HEK293 (cell line): ENCODE measurements around the gene FAM216A.

Experiments used
- ATF2 ChIP-seq: fragments of 450-650 bp; formaldehyde crosslinking; IDR thresholded peaks from 2 replicates; pipeline ENCODE4 v1.5.1; 2016; ENCODE audit warnings: missing biosample characterization, missing genetic modification characterization, low read depth
- REST ChIP-seq: fragments of 450-650 bp; formaldehyde crosslinking; IDR thresholded peaks from 2 replicates; pipeline ENCODE4 v1.5.1; 2016; ENCODE audit warnings: missing biosample characterization, missing genetic modification characterization
- TCF7L2 ChIP-seq: IDR thresholded peaks from 2 replicates; pipeline ENCODE4 v1.6.1; 2011; ENCODE audit warnings: low read depth, mild to moderate bottlenecking, inconsistent platforms, low read length, moderate library complexity, borderline replicate concordance
- YY1 ChIP-seq: fragments of 450-650 bp; formaldehyde crosslinking; IDR thresholded peaks from 2 replicates; pipeline ENCODE4 v1.5.1; 2018; ENCODE audit warnings: missing biosample characterization, missing genetic modification characterization
- ZNF335 ChIP-seq: fragments of 450-650 bp; formaldehyde crosslinking; conservative IDR thresholded peaks from 2 replicates; pipeline ENCODE4 v1.5.1; 2016; ENCODE audit warnings: missing biosample characterization, missing genetic modification characterization
- TF ChIP-seq, protein P1 (sequence below): fragments of 450-650 bp; formaldehyde crosslinking; IDR thresholded peaks from 2 replicates; pipeline ENCODE4 v1.5.1; 2016; ENCODE audit warnings: missing biosample characterization, missing genetic modification characterization
- TF ChIP-seq, protein P2 (sequence below): sonication (generic); formaldehyde crosslinking; IDR thresholded peaks from 2 replicates; pipeline ENCODE4 v1.8.1; 2022; ENCODE audit warnings: mild to moderate bottlenecking, moderate library complexity, missing genetic modification reagents
- TF ChIP-seq, protein P3 (sequence below): fragments of 450-650 bp; formaldehyde crosslinking; IDR thresholded peaks from 2 replicates; pipeline ENCODE4 v1.5.1; 2016; ENCODE audit warnings: missing biosample characterization, missing genetic modification characterization

DNA sequence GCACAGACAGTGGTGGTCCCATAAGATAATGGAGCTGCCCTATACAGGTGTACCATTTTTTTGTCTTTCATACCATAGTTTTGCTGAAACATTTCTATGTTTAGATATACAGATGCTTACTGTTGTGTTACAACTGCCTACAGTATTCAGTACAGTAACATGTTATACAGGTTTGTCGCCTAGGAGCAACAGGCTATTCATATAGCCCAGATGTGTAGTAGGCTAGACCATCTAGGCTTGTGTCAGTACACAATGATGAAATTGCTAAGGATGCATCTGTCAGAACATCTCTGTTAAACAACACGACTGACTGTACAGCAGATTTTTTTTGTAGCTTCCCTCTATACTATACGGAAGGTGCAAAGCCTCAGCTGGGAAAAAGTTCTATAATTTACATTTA is 64.0 kb downstream of the FAM216A start:
- TF ChIP-seq, protein P1, sequence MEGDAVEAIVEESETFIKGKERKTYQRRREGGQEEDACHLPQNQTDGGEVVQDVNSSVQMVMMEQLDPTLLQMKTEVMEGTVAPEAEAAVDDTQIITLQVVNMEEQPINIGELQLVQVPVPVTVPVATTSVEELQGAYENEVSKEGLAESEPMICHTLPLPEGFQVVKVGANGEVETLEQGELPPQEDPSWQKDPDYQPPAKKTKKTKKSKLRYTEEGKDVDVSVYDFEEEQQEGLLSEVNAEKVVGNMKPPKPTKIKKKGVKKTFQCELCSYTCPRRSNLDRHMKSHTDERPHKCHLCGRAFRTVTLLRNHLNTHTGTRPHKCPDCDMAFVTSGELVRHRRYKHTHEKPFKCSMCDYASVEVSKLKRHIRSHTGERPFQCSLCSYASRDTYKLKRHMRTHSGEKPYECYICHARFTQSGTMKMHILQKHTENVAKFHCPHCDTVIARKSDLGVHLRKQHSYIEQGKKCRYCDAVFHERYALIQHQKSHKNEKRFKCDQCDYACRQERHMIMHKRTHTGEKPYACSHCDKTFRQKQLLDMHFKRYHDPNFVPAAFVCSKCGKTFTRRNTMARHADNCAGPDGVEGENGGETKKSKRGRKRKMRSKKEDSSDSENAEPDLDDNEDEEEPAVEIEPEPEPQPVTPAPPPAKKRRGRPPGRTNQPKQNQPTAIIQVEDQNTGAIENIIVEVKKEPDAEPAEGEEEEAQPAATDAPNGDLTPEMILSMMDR (tag by site-specific recombination): no peak
- TF ChIP-seq ATF2 (tag by site-specific recombination): no peak
- TF ChIP-seq, protein P2, sequence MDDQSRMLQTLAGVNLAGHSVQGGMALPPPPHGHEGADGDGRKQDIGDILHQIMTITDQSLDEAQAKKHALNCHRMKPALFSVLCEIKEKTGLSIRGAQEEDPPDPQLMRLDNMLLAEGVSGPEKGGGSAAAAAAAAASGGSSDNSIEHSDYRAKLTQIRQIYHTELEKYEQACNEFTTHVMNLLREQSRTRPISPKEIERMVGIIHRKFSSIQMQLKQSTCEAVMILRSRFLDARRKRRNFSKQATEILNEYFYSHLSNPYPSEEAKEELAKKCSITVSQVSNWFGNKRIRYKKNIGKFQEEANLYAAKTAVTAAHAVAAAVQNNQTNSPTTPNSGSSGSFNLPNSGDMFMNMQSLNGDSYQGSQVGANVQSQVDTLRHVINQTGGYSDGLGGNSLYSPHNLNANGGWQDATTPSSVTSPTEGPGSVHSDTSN (CRISPR knock-in tag): no peak
- no peak for TF ChIP-seq TCF7L2
- TF ChIP-seq, protein P3, sequence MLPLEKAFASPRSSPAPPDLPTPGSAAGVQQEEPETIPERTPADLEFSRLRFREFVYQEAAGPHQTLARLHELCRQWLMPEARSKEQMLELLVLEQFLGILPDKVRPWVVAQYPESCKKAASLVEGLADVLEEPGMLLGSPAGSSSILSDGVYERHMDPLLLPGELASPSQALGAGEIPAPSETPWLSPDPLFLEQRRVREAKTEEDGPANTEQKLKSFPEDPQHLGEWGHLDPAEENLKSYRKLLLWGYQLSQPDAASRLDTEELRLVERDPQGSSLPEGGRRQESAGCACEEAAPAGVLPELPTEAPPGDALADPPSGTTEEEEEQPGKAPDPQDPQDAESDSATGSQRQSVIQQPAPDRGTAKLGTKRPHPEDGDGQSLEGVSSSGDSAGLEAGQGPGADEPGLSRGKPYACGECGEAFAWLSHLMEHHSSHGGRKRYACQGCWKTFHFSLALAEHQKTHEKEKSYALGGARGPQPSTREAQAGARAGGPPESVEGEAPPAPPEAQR: no peak
- no peak for TF ChIP-seq REST (tag by site-specific recombination)
- TF ChIP-seq ZNF335: no peak
- TF ChIP-seq YY1 (tag by site-specific recombination): no peak
